Glutamatergic neuron (in vitro differentiated cells): ENCODE results near the gene NADSYN1. TPM values are rescaled to one million over a fixed set of nuclear protein-coding genes. Genes with fewer than 3 reads are reported as not detected.

ENCODE experiments used
- DNase-seq: peaks from one replicate; pipeline ENCODE4 v3.0.0; 2022
- H3K27ac Mint-ChIP-seq: one replicate; pipeline ENCODE4 v1.8.0; 2020; ENCODE audit warnings: mild to moderate bottlenecking, mixed read lengths, inconsistent platforms; ENCODE audit not compliant: unreplicated experiment
- H3K27me3 Mint-ChIP-seq: one replicate; pipeline ENCODE4 v1.8.0; 2020; ENCODE audit warnings: mild to moderate bottlenecking, moderate library complexity, mixed read lengths, inconsistent platforms; ENCODE audit not compliant: unreplicated experiment
- H3K36me3 Mint-ChIP-seq: one replicate; pipeline ENCODE4 v1.8.0; 2020; ENCODE audit warnings: mild to moderate bottlenecking, mixed read lengths, inconsistent platforms; ENCODE audit not compliant: unreplicated experiment
- H3K4me1 Mint-ChIP-seq: one replicate; pipeline ENCODE4 v1.8.0; 2020; ENCODE audit warnings: mild to moderate bottlenecking, low read depth, mixed read lengths, inconsistent platforms; ENCODE audit not compliant: unreplicated experiment
- H3K4me3 Mint-ChIP-seq: one replicate; pipeline ENCODE4 v1.8.0; 2020; ENCODE audit warnings: mild to moderate bottlenecking, mixed read lengths, inconsistent platforms; ENCODE audit not compliant: unreplicated experiment
- H3K9me3 Mint-ChIP-seq: one replicate; pipeline ENCODE4 v1.8.0; 2020; ENCODE audit warnings: mild to moderate bottlenecking, moderate library complexity, mixed read lengths, inconsistent platforms; ENCODE audit not compliant: unreplicated experiment
- total RNA-seq: library from RNA; stranded (reverse); fragmentation: NEBNext Ultra II Directional; extraction: Animal tissue kit (Norgen Biotek cat#: 25700); gene quantifications from one replicate; pipeline ENCODE4 v1.2.1, GENCODE V29; 2021; ENCODE audit not compliant: unreplicated experiment
- TF ChIP-seq, protein P1 (sequence below): fragments of 200-600 bp; sonication (generic); IDR thresholded peaks from one replicate; pipeline ENCODE4 v1.5.0; 2021; ENCODE audit not compliant: partially characterized antibody, unreplicated experiment

The NADSYN1 gene
- total RNA-seq, 1 donor from 2014 or later = 78.2 TPM

DNA sequence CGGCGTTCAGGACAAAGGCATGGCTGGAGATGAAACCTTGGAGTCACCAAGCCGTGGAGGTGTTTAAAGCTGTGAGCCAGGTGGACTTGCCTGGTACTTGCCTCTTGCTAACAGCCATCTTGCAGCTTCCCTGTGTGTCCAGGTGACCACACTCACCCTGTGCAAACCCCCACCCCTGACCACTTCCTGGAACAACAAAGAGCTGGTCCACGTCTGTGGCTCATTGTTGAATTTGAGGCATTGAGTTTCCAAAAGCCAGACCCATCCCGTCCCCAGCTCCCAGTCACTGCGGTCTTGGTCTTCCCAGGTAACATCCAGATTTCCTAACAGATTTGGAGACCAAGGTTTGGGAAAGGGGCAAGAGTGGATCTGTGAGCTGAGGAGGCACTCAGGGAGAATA is 23.3 kb upstream of the NADSYN1 start:
- Mint-ChIP-seq H3K4me1 (no peaks in the 10 kb centered on the region), H3K27me3 (peaks cover 3% of the 10 kb centered on the region), H3K4me3 (no peak overlapping the region), H3K27ac (no peak overlapping the region), H3K36me3 (no peaks in the 10 kb centered on the region), H3K9me3 (peaks cover 2% of the 10 kb centered on the region)
- TF ChIP-seq, protein P1, sequence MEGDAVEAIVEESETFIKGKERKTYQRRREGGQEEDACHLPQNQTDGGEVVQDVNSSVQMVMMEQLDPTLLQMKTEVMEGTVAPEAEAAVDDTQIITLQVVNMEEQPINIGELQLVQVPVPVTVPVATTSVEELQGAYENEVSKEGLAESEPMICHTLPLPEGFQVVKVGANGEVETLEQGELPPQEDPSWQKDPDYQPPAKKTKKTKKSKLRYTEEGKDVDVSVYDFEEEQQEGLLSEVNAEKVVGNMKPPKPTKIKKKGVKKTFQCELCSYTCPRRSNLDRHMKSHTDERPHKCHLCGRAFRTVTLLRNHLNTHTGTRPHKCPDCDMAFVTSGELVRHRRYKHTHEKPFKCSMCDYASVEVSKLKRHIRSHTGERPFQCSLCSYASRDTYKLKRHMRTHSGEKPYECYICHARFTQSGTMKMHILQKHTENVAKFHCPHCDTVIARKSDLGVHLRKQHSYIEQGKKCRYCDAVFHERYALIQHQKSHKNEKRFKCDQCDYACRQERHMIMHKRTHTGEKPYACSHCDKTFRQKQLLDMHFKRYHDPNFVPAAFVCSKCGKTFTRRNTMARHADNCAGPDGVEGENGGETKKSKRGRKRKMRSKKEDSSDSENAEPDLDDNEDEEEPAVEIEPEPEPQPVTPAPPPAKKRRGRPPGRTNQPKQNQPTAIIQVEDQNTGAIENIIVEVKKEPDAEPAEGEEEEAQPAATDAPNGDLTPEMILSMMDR = no peak
- DNase-seq = no peak

DNA sequence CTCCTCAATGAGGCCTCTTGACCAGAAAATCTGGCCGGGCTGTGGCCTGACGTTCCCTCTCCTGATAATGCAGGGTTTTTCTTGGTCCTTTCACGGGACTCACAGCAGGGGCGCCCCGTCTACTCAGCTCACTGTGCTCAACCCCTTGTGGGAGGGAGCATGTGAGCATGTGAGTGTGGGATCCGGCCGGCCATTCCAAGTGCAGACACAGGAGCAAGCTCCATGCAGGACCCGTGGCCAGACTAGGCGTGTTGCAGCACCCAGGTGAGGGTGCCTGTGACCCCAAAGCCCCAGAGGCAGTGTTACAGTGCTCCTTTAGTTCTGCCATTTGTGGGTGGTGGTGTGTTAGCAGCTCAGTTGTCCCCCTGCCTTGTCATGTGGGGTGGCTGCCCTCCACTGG is 22.8 kb upstream of the NADSYN1 start:
- no peaks in the 10 kb centered on the region for H3K36me3 Mint-ChIP-seq
- no peak overlapping the region for H3K27ac Mint-ChIP-seq
- H3K4me1 Mint-ChIP-seq = no peaks in the 10 kb centered on the region
- DNase-seq = no peak
- H3K27me3 Mint-ChIP-seq = peaks cover 3% of the 10 kb centered on the region
- H3K4me3 Mint-ChIP-seq = no peak overlapping the region
- TF ChIP-seq, protein P1 = no peak
- peaks cover 2% of the 10 kb centered on the region for H3K9me3 Mint-ChIP-seq

DNA sequence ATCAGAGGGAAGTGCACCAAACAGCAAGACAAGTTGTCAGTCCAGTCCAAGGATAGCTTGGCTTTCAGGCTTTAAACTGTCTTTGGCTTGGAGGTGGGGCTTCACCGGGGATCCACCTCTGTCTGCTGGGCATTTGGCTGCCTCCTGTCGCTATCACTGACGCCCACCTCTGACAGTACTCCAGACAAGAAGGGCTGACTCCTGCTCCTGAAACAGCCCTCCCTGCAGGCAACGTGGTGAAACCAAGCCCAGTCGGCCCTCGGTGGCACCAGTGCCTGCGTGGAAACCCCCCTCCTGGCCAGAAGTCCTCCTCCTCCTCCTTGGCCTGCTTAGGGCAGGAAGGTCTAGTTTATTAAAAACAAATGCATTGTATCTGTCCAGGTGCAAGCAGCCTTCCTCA is 21.7 kb upstream of the NADSYN1 start:
- Mint-ChIP-seq H3K4me1 (no peaks in the 10 kb centered on the region), H3K27ac (no peak overlapping the region), H3K9me3 (peaks cover 2% of the 10 kb centered on the region), H3K36me3 (no peaks in the 10 kb centered on the region), H3K27me3 (peaks cover 3% of the 10 kb centered on the region), H3K4me3 (no peak overlapping the region)
- TF ChIP-seq, protein P1 = no peak
- no peak for DNase-seq

DNA sequence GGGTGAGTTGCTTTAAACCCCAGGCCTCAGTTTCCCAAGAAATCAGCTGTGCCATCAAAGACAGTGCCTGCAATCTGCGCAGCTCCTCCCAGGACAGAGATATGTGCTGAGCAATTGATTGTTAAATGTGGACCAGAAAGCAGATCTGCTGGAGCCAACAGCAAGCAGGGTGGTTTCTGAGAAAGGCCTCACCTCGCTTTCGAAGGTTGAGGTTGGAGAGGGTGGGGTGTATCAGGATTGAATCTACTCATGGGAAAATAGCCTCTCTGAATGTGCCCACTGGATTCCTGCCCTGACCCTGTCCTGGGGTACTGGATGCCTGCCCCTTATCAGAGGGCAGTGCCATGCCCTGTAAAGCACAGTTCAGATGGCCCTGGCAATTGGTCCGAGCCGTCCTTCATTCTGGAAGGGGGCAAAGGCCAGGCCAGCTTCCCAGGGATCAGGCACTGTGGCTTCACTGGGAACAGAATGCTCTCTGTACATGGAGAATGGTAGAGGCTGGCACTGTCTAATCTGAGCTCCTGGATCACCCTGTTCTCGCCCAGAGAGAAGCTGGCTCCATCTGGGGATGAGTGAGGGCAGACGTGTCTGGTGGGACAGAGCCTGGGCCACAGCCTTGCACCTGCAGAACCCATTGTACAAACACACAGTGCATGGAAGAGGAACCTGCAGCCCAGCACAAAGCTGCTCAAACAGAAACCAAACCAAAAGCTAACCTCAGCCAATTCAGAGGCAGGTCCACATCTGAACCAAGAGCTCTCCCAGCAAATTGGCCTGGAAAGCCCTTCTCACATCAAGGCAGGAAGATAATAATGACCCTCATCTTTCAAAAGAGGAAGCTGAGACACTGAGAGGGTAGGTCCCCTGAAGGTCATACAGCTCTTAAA is 20.0 kb upstream of the NADSYN1 start:
- Mint-ChIP-seq H3K9me3 (peaks cover 2% of the 10 kb centered on the region), H3K4me1 (no peaks in the 10 kb centered on the region), H3K27me3 (peaks cover 3% of the 10 kb centered on the region), H3K27ac (no peak overlapping the region), H3K4me3 (no peak overlapping the region), H3K36me3 (no peaks in the 10 kb centered on the region)
- TF ChIP-seq, protein P1 = no peak
- DNase-seq = no peak
